ENCODE results near the gene ATP2B3. TPM values are rescaled to one million over a fixed set of nuclear protein-coding genes. Genes with fewer than 3 reads are reported as not detected.
A peak's percentile ranks its signal among the peaks of the same experiment; 100 is the strongest.

Gene ATP2B3
- total RNA-seq, 1 donor, result not detected

DNA sequence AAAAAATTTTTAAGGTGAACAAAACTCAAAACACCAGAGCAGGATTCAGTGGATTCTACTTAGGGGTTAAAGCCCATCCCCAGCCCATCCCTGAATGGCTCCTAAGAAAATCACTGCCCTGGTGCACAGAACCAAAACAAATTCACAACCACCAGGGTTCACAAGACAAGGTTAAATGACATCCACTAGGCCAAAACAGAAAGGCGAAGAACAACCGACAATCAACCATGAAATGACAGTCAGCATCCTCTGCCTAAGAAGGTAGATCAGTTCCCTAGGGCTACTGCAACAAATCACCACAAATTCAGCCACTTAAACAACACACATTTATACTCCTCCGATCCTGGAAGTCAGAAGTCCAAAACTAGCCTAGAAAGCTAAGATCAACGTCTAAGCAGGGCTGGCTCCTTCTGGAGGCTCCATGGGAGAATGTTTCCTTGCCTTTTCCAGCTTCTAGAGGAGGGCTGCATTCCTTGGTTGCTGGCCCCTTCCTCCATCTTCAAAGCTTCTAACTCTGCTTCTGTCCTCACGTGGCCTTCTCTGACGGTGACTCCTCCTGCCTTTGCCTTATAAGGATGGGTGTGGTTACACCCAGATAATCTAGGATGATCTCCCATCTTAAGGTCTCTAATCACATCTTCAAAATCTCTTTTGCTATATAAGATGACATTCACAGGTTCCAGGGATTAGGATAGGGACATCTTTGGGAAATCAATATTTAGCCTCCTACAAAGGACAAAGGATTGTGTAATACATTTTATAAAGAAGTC lies 79.7 kb downstream of the ATP2B3 start:
- TF ChIP-seq, protein P1, sequence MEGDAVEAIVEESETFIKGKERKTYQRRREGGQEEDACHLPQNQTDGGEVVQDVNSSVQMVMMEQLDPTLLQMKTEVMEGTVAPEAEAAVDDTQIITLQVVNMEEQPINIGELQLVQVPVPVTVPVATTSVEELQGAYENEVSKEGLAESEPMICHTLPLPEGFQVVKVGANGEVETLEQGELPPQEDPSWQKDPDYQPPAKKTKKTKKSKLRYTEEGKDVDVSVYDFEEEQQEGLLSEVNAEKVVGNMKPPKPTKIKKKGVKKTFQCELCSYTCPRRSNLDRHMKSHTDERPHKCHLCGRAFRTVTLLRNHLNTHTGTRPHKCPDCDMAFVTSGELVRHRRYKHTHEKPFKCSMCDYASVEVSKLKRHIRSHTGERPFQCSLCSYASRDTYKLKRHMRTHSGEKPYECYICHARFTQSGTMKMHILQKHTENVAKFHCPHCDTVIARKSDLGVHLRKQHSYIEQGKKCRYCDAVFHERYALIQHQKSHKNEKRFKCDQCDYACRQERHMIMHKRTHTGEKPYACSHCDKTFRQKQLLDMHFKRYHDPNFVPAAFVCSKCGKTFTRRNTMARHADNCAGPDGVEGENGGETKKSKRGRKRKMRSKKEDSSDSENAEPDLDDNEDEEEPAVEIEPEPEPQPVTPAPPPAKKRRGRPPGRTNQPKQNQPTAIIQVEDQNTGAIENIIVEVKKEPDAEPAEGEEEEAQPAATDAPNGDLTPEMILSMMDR (IDR thresholded peaks at IDR 0.05; ENCODE audit: insufficient read depth, low read depth, low read length), result no peak
- H3K4me3 ChIP-seq (ENCODE audit: low read depth, low read length), result no peak overlapping the region
- no peak for DNase-seq (ENCODE audit: low read depth)

DNA sequence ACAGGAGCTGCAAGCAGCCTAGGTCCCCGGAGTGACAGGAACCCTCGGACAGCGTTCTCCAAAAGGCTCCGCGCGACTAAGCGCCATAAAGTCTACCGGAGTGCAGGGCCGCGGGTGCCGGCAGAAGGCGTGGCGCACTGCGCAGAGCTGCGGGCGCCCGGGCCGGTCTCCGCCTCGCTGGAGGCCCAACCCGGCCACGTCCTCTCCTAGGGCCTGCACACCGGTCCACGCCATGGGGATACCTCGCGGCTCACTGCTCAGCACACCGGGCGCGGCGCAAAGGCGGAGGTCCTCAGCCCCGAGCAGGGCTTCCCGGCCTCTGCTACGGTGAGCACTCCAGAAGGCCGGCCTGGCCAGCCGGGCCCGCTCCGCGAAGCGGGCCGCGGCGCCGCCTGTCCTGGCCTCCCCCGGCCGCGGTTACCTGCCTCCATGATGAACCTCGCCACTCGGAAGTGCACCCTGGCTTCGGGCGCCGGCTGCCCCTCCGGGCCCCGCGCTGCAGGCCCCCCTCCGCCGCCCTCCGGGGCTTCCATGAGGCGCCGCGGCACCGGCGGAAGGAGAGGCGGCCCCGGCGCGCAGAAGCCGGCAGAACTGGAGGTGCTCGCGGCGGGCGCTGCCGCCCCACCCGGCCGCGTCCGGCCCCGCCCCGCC lies 81.2 kb downstream of the ATP2B3 start, which contains the start of gene CCNQ:
CCNQ (minus strand) TSS at position 599 of the 651 bp plus-strand sequence; CDS start at position 533, 66 bp downstream.
- H3K4me3 ChIP-seq (ENCODE audit: low read depth, low read length), result peak within 1 kb of the TSS; percentile 71
- peak; percentile 29 for DNase-seq (ENCODE audit: low read depth)
- TF ChIP-seq, protein P1 (IDR thresholded peaks at IDR 0.05; ENCODE audit: insufficient read depth, low read depth, low read length), result no peak

DNA sequence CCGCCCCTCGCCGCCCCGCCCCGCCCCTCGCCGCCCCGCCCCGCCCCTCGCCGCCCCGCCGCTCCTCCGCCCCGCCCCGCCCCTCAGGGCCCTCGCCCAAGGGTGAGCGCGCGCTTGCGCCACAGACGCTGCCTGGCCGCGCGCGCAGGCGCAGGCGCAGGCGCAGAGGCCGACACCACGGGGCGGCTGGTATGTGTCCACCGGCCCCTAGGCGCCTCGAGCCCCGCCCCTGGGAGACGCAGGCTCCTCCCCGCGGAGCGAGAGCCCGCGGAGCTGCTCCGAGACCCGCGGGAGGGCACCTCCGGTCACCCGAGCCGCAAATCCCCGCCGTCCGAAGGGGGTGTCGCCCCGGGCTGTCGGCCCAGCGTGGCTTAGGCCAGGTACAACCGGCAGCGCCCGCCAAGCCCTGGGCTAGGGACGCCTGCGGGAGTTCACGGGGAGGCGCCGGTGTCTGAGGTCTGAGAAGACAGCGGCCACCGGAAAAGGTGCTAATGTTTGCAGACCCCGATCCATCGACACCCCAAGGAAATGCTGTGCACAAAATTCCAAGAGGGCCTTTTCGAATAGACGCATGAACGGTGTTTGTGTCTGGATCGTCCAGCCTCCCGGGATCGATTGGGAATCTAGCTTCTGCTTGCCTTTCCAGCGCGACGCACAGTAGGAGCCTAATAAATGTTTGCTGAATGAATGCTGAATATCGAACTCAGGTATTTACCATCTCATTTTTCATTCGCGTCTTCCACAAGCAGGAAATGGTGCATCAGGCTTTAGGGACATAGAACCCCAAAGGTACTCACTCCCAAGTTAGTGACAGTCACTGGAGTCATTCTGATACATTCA lies 82.0 kb downstream of the ATP2B3 start:
- TF ChIP-seq, protein P1 (IDR thresholded peaks at IDR 0.05; ENCODE audit: insufficient read depth, low read depth, low read length), result no peak
- peak overlapping the region; percentile 71 for H3K4me3 ChIP-seq (ENCODE audit: low read depth, low read length)
- peak; percentile 85 for DNase-seq (ENCODE audit: low read depth)

- H3K4me3 ChIP-seq (ENCODE audit: low read depth, low read length), result peak overlapping the region; percentile 71
- DNase-seq (ENCODE audit: low read depth), result no peak
- TF ChIP-seq, protein P1 (IDR thresholded peaks at IDR 0.05; ENCODE audit: insufficient read depth, low read depth, low read length), result no peak
Observed at GRCh38 chrX:153600032-153600373, 82.6 kb downstream of the ATP2B3 start.

DNA sequence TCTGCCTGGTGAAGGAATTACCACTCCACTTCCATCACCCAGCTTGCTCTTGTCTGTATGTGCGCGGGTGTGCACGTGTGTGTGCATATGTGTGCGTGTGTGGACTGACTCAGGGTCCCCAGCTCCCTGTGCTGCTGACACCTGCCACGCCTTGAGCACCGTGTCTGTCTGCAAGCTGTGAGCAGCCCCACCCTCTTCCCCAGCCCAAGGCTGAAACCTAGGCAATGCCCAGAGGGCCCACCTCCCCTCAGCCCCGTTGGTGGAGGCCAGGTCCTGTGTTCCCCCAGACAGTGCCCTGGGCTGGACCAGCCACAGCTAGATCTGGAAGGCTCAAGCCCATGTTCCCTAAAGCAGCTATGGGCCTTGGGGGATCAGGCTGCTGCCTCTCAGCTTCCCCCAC lies 83.5 kb downstream of the ATP2B3 start:
- DNase-seq (ENCODE audit: low read depth), result no peak
- H3K4me3 ChIP-seq (ENCODE audit: low read depth, low read length), result no peak overlapping the region
- TF ChIP-seq, protein P1 (IDR thresholded peaks at IDR 0.05; ENCODE audit: insufficient read depth, low read depth, low read length), result no peak

DNA sequence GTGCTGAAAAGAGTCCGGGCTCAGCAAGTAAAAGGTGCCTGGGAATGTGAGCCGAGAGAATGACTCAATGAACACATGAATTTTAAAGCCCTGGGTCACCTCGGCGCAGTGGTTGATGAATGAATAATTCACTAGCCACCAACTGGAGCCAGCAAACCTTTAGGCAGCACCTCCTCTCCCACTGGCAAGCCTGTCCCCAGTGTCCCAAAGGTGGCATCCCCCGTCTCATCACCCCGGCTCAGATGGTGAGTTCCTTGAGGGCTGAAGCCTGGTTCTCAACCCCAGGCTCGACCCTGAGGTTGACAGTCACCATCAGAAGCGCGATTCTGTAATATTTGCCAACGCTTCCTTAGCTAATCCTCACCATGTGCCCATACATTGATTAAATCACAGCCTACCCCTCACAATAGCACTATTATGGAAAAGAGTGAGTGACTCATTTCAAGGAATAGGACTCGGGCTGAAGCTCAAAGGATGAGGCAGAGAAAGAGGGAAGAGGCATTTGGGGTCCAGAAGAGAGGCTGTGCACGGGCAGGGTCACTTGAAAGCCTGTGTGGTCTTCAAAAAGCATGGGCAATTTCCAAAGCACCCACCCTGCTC lies 84.2 kb downstream of the ATP2B3 start:
- TF ChIP-seq, protein P1 (IDR thresholded peaks at IDR 0.05; ENCODE audit: insufficient read depth, low read depth, low read length), result no peak
- no peak for DNase-seq (ENCODE audit: low read depth)
- H3K4me3 ChIP-seq (ENCODE audit: low read depth, low read length), result no peak overlapping the region
